Measurements from ENCODE around the gene SLC6A17. TPM values are rescaled to one million over a fixed set of nuclear protein-coding genes. Genes with fewer than 3 reads are reported as not detected.

Gene SLC6A17
- total RNA-seq, 1 donor from 2014 or later, result 3.6 TPM

- no peak for FAIRE-seq
- Histone ChIP-seq H4K20me1 (ENCODE audit: insufficient read depth, low read length) (no peaks in the 10 kb centered on the region), H3K4me3 (ENCODE audit: insufficient read depth, low read depth, low read length) (no peak overlapping the region), H3K79me2 (ENCODE audit: insufficient read depth, low read length) (no peaks in the 10 kb centered on the region), H3K9ac (ENCODE audit: low read length) (no peak overlapping the region), H3K4me1 (ENCODE audit: insufficient read depth, low read length) (peaks cover 5% of the 10 kb centered on the region), H2AFZ (ENCODE audit: low read depth, low read length) (no peak overlapping the region), H3K27ac (ENCODE audit: low read depth, low read length) (no peak overlapping the region), H3K36me3 (ENCODE audit: insufficient read depth, low read length) (no peaks in the 10 kb centered on the region), H3K27me3 (ENCODE audit: insufficient read depth, low read length) (peaks cover 2% of the 10 kb centered on the region), H3K4me2 (ENCODE audit: low read length) (no peak overlapping the region), H3K9me3 (ENCODE audit: insufficient read depth, low read depth, low read length) (no peaks in the 10 kb centered on the region)
- Mint-ChIP-seq H3K27me3 (ENCODE audit: low read depth, unreplicated experiment) (no peaks in the 10 kb centered on the region), H3K9me3 (ENCODE audit: unreplicated experiment) (peaks cover 3% of the 10 kb centered on the region), H3K27ac (ENCODE audit: unreplicated experiment) (no peak overlapping the region), H3K4me1 (ENCODE audit: low read depth, unreplicated experiment) (peaks cover 25% of the 10 kb centered on the region), H3K36me3 (ENCODE audit: low read depth, unreplicated experiment) (peaks cover 6% of the 10 kb centered on the region), H3K4me3 (ENCODE audit: unreplicated experiment) (no peak overlapping the region)
- TF ChIP-seq EZH2 (IDR thresholded peaks at IDR 0.05; ENCODE audit: insufficient read depth, low read length), result no peak
- TF ChIP-seq CTCF (IDR thresholded peaks at IDR 0.05; ENCODE audit: insufficient read depth, low read depth, low read length), result no peak
- DNase-seq (ENCODE audit: low read depth), result no peak
Observed at GRCh38 chr1:110177775-110178174, 27.5 kb downstream of the SLC6A17 start.

GRCh38 chr1:110183642-110184167, 33.4 kb downstream of the SLC6A17 start:
- Histone ChIP-seq H3K9ac (ENCODE audit: low read length) (no peak overlapping the region), H3K79me2 (ENCODE audit: insufficient read depth, low read length) (no peaks in the 10 kb centered on the region), H3K4me3 (ENCODE audit: insufficient read depth, low read depth, low read length) (no peak overlapping the region), H3K9me3 (ENCODE audit: insufficient read depth, low read depth, low read length) (no peaks in the 10 kb centered on the region), H3K27ac (ENCODE audit: low read depth, low read length) (no peak overlapping the region), H3K4me2 (ENCODE audit: low read length) (no peak overlapping the region), H3K36me3 (ENCODE audit: insufficient read depth, low read length) (no peaks in the 10 kb centered on the region), H4K20me1 (ENCODE audit: insufficient read depth, low read length) (no peaks in the 10 kb centered on the region), H2AFZ (ENCODE audit: low read depth, low read length) (no peak overlapping the region), H3K4me1 (ENCODE audit: insufficient read depth, low read length) (peaks cover 2% of the 10 kb centered on the region), H3K27me3 (ENCODE audit: insufficient read depth, low read length) (peaks cover 8% of the 10 kb centered on the region)
- Mint-ChIP-seq H3K27ac (ENCODE audit: unreplicated experiment) (no peak overlapping the region), H3K4me1 (ENCODE audit: low read depth, unreplicated experiment) (peaks cover 25% of the 10 kb centered on the region), H3K9me3 (ENCODE audit: unreplicated experiment) (no peaks in the 10 kb centered on the region), H3K36me3 (ENCODE audit: low read depth, unreplicated experiment) (peaks cover under 1% of the 10 kb centered on the region), H3K4me3 (ENCODE audit: unreplicated experiment) (no peak overlapping the region), H3K27me3 (ENCODE audit: low read depth, unreplicated experiment) (peaks cover 5% of the 10 kb centered on the region)
- DNase-seq (ENCODE audit: low read depth), result no peak
- FAIRE-seq, result no peak
- TF ChIP-seq CTCF (IDR thresholded peaks at IDR 0.05; ENCODE audit: insufficient read depth, low read depth, low read length) (no peak), EZH2 (IDR thresholded peaks at IDR 0.05; ENCODE audit: insufficient read depth, low read length) (no peak)

GRCh38 chr1:110184446-110184845, 34.2 kb downstream of the SLC6A17 start:
- no peak overlapping the region for H3K27ac Mint-ChIP-seq (ENCODE audit: unreplicated experiment)
- H3K79me2 ChIP-seq (ENCODE audit: insufficient read depth, low read length), result no peaks in the 10 kb centered on the region
- H3K4me1 Mint-ChIP-seq (ENCODE audit: low read depth, unreplicated experiment), result peaks cover 30% of the 10 kb centered on the region
- H3K9ac ChIP-seq (ENCODE audit: low read length), result no peak overlapping the region
- DNase-seq (ENCODE audit: low read depth) (no peak), FAIRE-seq (no peak)
- H3K36me3 Mint-ChIP-seq (ENCODE audit: low read depth, unreplicated experiment), result no peaks in the 10 kb centered on the region
- no peaks in the 10 kb centered on the region for H3K36me3 ChIP-seq (ENCODE audit: insufficient read depth, low read length)
- H3K9me3 ChIP-seq (ENCODE audit: insufficient read depth, low read depth, low read length), result no peaks in the 10 kb centered on the region
- no peaks in the 10 kb centered on the region for H3K9me3 Mint-ChIP-seq (ENCODE audit: unreplicated experiment)
- H3K27ac ChIP-seq (ENCODE audit: low read depth, low read length), result no peak overlapping the region
- peaks cover 2% of the 10 kb centered on the region for H3K4me1 ChIP-seq (ENCODE audit: insufficient read depth, low read length)
- H4K20me1 ChIP-seq (ENCODE audit: insufficient read depth, low read length), result no peaks in the 10 kb centered on the region
- H3K27me3 ChIP-seq (ENCODE audit: insufficient read depth, low read length), result peaks cover 8% of the 10 kb centered on the region
- H2AFZ ChIP-seq (ENCODE audit: low read depth, low read length), result no peak overlapping the region
- H3K4me2 ChIP-seq (ENCODE audit: low read length), result no peak overlapping the region
- H3K27me3 Mint-ChIP-seq (ENCODE audit: low read depth, unreplicated experiment), result peaks cover 11% of the 10 kb centered on the region
- no peak overlapping the region for H3K4me3 ChIP-seq (ENCODE audit: insufficient read depth, low read depth, low read length)
- H3K4me3 Mint-ChIP-seq (ENCODE audit: unreplicated experiment), result no peak overlapping the region
- TF ChIP-seq CTCF (IDR thresholded peaks at IDR 0.05; ENCODE audit: insufficient read depth, low read depth, low read length), result no peak
- no peak for TF ChIP-seq EZH2 (IDR thresholded peaks at IDR 0.05; ENCODE audit: insufficient read depth, low read length)

All from astrocyte (in vitro differentiated cells and primary cell).